GM10266 (cell line): ENCODE data around the gene IFT74.

Source experiments
- DNase-seq: peaks from one replicate; pipeline ENCODE4 v3.0.0; 2012; ENCODE audit errors: extremely low spot score
- TF ChIP-seq, protein P1 (sequence below): IDR thresholded peaks from 2 replicates; pipeline ENCODE4 v1.5.1; 2012; ENCODE audit warnings: mild to moderate bottlenecking, low read depth; ENCODE audit not compliant: control insufficient read depth, insufficient read depth; ENCODE audit errors: missing control alignments

The IFT74 gene

DNA sequence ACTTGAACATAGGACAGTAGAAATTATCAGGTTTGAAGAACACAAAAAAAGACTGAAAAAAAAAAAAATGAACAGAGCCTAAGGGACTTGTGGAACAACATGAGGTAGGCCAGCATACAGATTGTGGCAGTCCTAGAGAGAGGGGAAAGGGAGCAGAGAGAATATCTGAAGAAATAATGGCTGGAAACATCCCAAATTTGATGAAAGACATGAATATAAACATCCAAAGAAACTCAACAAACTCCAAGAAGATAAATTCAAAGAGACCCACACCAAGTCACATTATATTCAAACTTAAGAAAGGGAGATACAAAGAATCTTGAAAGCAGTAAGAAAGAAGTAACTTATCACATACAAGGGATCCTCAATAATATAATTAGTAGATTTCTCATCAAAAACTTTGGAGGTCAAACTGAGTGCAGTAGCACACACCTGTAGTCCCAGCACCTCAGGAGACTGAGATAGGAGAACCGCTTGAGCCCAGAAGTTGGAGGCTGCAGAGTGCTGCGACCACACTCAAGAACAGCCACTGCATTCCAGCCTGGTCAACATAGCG lies 18.3 kb upstream of the IFT74 start:
- TF ChIP-seq, protein P1, sequence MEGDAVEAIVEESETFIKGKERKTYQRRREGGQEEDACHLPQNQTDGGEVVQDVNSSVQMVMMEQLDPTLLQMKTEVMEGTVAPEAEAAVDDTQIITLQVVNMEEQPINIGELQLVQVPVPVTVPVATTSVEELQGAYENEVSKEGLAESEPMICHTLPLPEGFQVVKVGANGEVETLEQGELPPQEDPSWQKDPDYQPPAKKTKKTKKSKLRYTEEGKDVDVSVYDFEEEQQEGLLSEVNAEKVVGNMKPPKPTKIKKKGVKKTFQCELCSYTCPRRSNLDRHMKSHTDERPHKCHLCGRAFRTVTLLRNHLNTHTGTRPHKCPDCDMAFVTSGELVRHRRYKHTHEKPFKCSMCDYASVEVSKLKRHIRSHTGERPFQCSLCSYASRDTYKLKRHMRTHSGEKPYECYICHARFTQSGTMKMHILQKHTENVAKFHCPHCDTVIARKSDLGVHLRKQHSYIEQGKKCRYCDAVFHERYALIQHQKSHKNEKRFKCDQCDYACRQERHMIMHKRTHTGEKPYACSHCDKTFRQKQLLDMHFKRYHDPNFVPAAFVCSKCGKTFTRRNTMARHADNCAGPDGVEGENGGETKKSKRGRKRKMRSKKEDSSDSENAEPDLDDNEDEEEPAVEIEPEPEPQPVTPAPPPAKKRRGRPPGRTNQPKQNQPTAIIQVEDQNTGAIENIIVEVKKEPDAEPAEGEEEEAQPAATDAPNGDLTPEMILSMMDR, result no peak
- DNase-seq, result no peak

DNA sequence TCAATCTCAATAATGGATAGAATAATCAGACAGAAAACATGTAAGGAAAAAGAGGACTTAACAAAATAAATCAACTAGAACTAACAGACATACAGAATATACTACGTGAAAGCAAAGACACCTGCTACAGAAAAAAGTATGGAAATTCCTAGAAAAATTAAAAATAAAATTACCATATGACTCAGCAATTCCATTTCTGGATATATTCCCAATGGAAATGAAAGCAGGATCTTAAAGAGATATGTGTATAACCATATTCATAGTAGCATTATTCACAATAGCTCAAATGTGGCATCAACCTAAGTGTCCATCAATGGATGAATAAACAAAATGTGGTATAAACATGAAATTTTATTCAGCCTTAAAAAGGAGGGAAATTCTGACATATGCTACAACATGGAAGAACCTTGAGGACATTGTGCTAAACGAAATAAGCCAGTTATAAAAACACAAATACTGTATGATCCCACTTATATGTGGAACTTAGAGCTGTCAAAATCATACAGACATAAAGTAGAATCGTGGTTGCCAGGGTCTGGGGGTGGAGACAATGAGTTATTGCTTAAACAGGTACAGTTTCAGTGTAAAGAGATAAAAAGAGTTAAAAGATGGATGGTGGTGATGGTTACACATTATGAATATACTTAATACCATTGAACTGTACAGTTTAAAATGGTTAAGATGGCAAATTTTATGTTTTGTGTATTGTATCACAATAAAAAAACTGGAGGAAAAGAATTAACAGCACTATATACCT lies 16.1 kb upstream of the IFT74 start:
- DNase-seq, result no peak
- TF ChIP-seq, protein P1, result no peak

DNA sequence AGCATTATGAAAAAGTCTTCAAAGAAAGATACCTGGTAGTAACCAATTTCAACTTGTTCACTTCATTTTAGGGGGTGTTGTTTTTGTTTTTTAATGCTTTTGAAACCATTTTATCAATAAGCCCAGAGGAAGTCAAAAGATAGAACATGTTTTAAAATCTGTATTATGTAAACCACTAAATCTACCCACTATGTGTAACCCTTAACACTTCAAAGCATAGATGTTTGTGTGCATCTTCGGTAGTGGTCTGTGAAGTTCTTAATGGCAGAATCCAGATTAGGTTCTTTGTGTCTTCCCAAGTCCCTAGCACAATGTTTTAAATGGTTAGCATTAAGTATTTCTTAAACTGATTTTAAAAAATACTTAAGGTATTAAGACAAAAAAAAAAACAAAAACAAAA lies 15.4 kb upstream of the IFT74 start:
- TF ChIP-seq, protein P1, result no peak
- no peak for DNase-seq

DNA sequence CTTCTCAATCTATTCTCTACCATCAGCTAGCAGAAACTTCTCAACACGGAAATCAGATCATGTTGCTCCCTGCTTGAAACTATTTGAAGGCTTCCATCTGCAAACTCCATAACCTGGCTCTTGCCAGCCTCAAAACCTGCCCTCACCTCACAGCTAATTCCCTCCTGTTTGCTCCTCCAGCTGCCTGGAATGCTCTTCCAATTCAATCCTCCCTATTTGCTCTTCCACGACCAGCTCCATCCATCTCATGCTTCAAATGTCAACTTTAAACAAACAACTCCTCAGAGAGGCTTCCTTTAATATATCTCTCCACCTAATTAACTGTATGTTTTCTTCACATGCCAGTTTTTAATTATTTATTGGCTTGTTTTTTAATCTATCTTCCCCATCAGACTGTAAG lies 10.6 kb upstream of the IFT74 start:
- TF ChIP-seq, protein P1, result no peak
- DNase-seq, result no peak

- DNase-seq, result peak; percentile 88
- TF ChIP-seq, protein P1, result peak; percentile 30
These were observed 9.2 kb upstream of the IFT74 start, which contains the start of gene PLAA for GRCh38 chr9:26946753-26947727. PLAA (minus strand) TSS chr9:26947242; CDS start chr9:26947045, 197 bp downstream.

DNA sequence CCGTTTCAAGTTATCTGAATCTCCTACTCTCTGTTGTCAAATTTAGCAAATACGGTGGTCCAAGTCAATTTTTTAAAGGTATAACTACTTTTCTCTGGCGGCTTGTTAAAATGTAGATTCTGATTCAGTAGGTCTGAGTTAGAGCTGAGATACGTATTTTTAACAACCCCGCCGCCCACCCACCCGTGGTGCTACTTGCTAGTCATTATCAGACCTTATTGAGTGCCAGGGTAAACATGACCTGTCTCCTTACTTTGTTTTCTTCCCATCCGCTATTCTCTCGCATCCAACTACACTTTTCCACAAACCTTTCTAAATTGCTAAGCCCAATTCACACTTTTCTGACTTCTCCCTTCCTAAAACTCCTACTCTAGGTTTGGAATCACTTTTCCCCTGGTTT lies 8.5 kb upstream of the IFT74 start:
- TF ChIP-seq, protein P1, result no peak
- DNase-seq, result no peak
